Erythroblast (primary cell): ENCODE measurements around the gene FASTK.
A peak's percentile ranks its signal among the peaks of the same experiment; 100 is the strongest.

Experiments used
- DNase-seq, 2 experiments: peaks; one replicate each; lab custom pipeline; 2025; lab: John Stamatoyannopoulos, UW
- GATA1 ChIP-seq: IDR thresholded peaks from 2 replicates; pipeline ENCODE4 v1.6.1; 2011; ENCODE audit warnings: low read depth, mild to moderate bottlenecking, control low read depth, low read length, moderate library complexity
- POLR2A ChIP-seq: IDR thresholded peaks from 2 replicates; pipeline ENCODE4 v1.6.1; 2011; ENCODE audit warnings: mild to moderate bottlenecking, low read length

The FASTK gene

GRCh38 chr7:151100921-151101320, 20.3 kb upstream of the FASTK start:
- no peak for DNase-seq
- TF ChIP-seq GATA1 = no peak
- TF ChIP-seq POLR2A = no peak

- DNase-seq = no peak
- TF ChIP-seq GATA1 = no peak
- no peak for TF ChIP-seq POLR2A
These were observed 19.0 kb upstream of the FASTK start for GRCh38 chr7:151099486-151100211.

- DNase-seq = no peak
- TF ChIP-seq GATA1 = no peak
- TF ChIP-seq POLR2A = no peak
These were observed 15.3 kb upstream of the FASTK start for GRCh38 chr7:151095828-151096475.

GRCh38 chr7:151095123-151095797, 14.7 kb upstream of the FASTK start:
- no peak for DNase-seq
- TF ChIP-seq GATA1 (no peak), POLR2A (no peak)

GRCh38 chr7:151094675-151095074, 14.1 kb upstream of the FASTK start:
- no peak for DNase-seq
- TF ChIP-seq GATA1 (no peak), POLR2A (no peak)

GRCh38 chr7:151093748-151094147, 13.1 kb upstream of the FASTK start:
- no peak for DNase-seq
- TF ChIP-seq GATA1 (no peak), POLR2A (no peak)

- no peak for DNase-seq
- no peak for TF ChIP-seq POLR2A
- no peak for TF ChIP-seq GATA1
These were observed 11.4 kb upstream of the FASTK start for GRCh38 chr7:151091988-151092387.

- peak; percentile 26 to 42 for DNase-seq
- no peak for TF ChIP-seq GATA1
- TF ChIP-seq POLR2A = no peak
These were observed 10.8 kb upstream of the FASTK start for GRCh38 chr7:151091431-151091830.

- TF ChIP-seq GATA1 (no peak), POLR2A (no peak)
- no peak for DNase-seq
These were observed 10.4 kb upstream of the FASTK start for GRCh38 chr7:151091003-151091402.

- DNase-seq = no peak
- TF ChIP-seq POLR2A = no peak
- TF ChIP-seq GATA1 = no peak
These were observed 9.5 kb upstream of the FASTK start for GRCh38 chr7:151089893-151090730.

GRCh38 chr7:151088856-151089699, 8.5 kb upstream of the FASTK start:
- TF ChIP-seq GATA1 = no peak
- peak; percentile 30 for TF ChIP-seq POLR2A
- peak; percentile 53 to 64 for DNase-seq

- DNase-seq = peak in 1 of 2 experiments; percentile 38
- TF ChIP-seq POLR2A (no peak), GATA1 (no peak)
These were observed 7.6 kb upstream of the FASTK start for GRCh38 chr7:151088019-151088855.

- TF ChIP-seq POLR2A (no peak), GATA1 (no peak)
- peak; percentile 64 to 72 for DNase-seq
These were observed 6.8 kb upstream of the FASTK start for GRCh38 chr7:151087245-151088018.
